AG08395 (cell line): ENCODE data around the gene C11orf86.
A peak's percentile ranks its signal among the peaks of the same experiment; 100 is the strongest.
"Not testable (repeated sequence)": the region's sequence is repeated elsewhere in the genome, so short reads cannot be mapped to it uniquely, and the experiment has no call there.

Source experiments
- DNase-seq: peaks from one replicate; pipeline ENCODE4 v3.0.0; 2012; ENCODE audit warnings: mixed read lengths, low spot score

C11orf86 gene

GRCh38 chr11:66989360-66989759, 14.3 kb downstream of the C11orf86 start:
- DNase-seq, result not testable (repeated sequence)

- DNase-seq, result no peak
Observed at GRCh38 chr11:66992041-66992440, 16.9 kb downstream of the C11orf86 start.

GRCh38 chr11:66996609-66997273, 21.6 kb downstream of the C11orf86 start:
- peak; percentile 59 for DNase-seq

- DNase-seq, result no peak
Observed at GRCh38 chr11:66999555-66999954, 24.5 kb downstream of the C11orf86 start.

- DNase-seq, result no peak
Observed at GRCh38 chr11:67001332-67001731, 26.2 kb downstream of the C11orf86 start.

- DNase-seq, result no peak
Observed at GRCh38 chr11:67002297-67002913, 27.3 kb downstream of the C11orf86 start.

GRCh38 chr11:67002921-67003411, 27.9 kb downstream of the C11orf86 start:
- DNase-seq, result no peak

- not testable (repeated sequence) for DNase-seq
Observed at GRCh38 chr11:67005200-67005599, 30.1 kb downstream of the C11orf86 start.

- peak; percentile 43 for DNase-seq
Observed at GRCh38 chr11:67006029-67006884, 31.2 kb downstream of the C11orf86 start.

GRCh38 chr11:67007126-67007525, 32.0 kb downstream of the C11orf86 start:
- DNase-seq, result no peak

- DNase-seq, result no peak
Observed at GRCh38 chr11:67010296-67010905, 35.3 kb downstream of the C11orf86 start.

GRCh38 chr11:67013511-67014045, 38.5 kb downstream of the C11orf86 start:
- DNase-seq, result no peak

GRCh38 chr11:67014343-67014742, 39.2 kb downstream of the C11orf86 start:
- DNase-seq, result no peak

- no peak for DNase-seq
Observed at GRCh38 chr11:67015048-67015447, 39.9 kb downstream of the C11orf86 start.

- DNase-seq, result no peak
Observed at GRCh38 chr11:67016550-67016949, 41.4 kb downstream of the C11orf86 start.

- no peak for DNase-seq
Observed at GRCh38 chr11:67020949-67021348, 45.8 kb downstream of the C11orf86 start.

- no peak for DNase-seq
Observed at GRCh38 chr11:67022341-67022933, 47.3 kb downstream of the C11orf86 start.

GRCh38 chr11:67022961-67023956, 48.2 kb downstream of the C11orf86 start, which contains the start of gene SYT12:
TSS of gene SYT12 (plus strand) at chr11:67023134. CDS start at chr11:67030145, 7,011 bp downstream.
- peak; percentile 19 for DNase-seq

- no peak for DNase-seq
Observed at GRCh38 chr11:67023957-67024353, 48.9 kb downstream of the C11orf86 start.

- no peak for DNase-seq
Observed at GRCh38 chr11:67024410-67024809, 49.3 kb downstream of the C11orf86 start.
